ENCODE results near the gene PNLIPRP2.

DNA sequence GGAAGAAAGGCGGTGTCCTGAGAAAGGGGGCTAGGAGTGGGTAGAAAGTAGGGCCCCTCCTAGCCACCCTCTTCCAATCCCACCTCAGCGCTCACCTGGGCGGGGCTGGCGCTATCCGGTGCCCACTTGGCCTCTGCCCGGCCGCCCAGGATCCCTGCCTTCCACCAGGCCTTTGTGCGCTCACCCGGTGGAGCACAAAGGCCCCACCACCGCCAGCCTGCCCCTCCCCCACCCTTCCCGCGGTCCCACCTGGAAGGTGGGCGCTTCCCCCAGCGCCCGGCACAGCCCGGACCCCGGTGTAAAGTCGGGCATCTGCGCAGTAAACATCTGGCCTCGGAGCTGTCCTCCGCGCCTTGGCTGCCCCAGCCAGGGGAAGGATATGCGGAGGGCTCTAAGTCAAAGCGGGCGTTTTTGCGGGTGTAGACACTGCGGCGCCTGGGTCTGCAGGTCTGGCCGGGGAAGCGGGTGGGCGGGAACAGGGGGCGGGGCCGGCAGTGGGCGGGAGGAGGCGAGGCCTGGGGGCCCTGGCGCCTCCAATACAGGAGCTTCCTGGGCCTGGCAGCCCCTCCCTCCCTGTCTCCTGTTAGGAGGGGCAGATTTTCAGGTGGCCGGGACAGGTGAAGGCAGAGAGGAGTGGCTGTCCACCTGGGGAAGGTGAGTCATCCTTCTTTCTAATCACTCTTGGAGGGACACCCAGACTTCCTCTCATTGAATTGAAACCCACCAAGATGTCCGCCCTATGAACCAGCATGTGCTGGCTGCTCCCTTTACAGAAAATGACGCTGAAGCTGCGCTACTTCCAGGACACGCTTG, 49.3 kb downstream of the PNLIPRP2 start:
- TF ChIP-seq, protein P1, sequence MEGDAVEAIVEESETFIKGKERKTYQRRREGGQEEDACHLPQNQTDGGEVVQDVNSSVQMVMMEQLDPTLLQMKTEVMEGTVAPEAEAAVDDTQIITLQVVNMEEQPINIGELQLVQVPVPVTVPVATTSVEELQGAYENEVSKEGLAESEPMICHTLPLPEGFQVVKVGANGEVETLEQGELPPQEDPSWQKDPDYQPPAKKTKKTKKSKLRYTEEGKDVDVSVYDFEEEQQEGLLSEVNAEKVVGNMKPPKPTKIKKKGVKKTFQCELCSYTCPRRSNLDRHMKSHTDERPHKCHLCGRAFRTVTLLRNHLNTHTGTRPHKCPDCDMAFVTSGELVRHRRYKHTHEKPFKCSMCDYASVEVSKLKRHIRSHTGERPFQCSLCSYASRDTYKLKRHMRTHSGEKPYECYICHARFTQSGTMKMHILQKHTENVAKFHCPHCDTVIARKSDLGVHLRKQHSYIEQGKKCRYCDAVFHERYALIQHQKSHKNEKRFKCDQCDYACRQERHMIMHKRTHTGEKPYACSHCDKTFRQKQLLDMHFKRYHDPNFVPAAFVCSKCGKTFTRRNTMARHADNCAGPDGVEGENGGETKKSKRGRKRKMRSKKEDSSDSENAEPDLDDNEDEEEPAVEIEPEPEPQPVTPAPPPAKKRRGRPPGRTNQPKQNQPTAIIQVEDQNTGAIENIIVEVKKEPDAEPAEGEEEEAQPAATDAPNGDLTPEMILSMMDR (conservative IDR thresholded peaks at IDR 0.05 in 1 of 2, IDR thresholded peaks at IDR 0.05 in 1 of 2; ENCODE audit: low read depth in 1 of 2, low read length in 2 of 2) = no peak
- TF ChIP-seq EZH2 (IDR thresholded peaks at IDR 0.05; ENCODE audit: low read length, missing control alignments) = no peak

Measured in fibroblast of lung (primary cell).